Measurements from ENCODE around the gene ATP11C.

GRCh38 chrX:139882299-139882698 lies 50.6 kb downstream of the ATP11C start:
- no peak for TF ChIP-seq POLR2A (IDR thresholded peaks at IDR 0.05)
- TF ChIP-seq CTCF (IDR thresholded peaks at IDR 0.05) = no peak

Data from adrenal gland (tissue), 5 donors.